Measurements from ENCODE around the gene INO80D.
"Not testable (repeated sequence)": the region's sequence is repeated elsewhere in the genome, so short reads cannot be mapped to it uniquely, and the experiment has no call there.

INO80D gene, protein sequence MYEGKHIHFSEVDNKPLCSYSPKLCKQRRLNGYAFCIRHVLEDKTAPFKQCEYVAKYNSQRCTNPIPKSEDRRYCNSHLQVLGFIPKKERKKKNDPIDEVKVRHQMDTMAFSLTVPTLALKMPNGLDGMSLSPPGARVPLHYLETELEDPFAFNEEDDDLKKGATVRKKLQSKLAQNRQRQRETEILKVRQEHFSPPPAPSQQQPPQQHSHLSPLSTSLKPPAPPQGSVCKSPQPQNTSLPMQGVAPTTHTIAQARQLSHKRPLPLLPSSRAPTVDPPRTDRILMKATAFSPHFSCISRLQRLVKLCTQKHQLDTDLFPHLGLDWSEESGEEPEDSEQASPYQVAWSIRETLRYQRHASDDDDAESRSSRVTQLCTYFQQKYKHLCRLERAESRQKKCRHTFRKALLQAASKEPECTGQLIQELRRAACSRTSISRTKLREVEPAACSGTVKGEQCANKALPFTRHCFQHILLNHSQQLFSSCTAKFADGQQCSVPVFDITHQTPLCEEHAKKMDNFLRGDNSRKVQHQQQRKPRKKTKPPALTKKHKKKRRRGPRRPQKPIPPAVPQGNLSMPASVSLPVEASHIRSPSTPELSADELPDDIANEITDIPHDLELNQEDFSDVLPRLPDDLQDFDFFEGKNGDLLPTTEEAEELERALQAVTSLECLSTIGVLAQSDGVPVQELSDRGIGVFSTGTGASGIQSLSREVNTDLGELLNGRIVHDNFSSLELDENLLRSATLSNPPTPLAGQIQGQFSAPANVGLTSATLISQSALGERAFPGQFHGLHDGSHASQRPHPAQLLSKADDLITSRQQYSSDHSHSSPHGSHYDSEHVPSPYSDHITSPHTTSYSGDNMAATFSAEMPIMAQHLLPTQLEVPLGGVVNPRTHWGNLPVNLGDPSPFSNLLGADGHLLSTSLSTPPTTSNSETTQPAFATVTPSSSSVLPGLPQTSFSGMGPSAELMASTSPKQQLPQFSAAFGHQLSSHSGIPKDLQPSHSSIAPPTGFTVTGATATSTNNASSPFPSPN

DNA sequence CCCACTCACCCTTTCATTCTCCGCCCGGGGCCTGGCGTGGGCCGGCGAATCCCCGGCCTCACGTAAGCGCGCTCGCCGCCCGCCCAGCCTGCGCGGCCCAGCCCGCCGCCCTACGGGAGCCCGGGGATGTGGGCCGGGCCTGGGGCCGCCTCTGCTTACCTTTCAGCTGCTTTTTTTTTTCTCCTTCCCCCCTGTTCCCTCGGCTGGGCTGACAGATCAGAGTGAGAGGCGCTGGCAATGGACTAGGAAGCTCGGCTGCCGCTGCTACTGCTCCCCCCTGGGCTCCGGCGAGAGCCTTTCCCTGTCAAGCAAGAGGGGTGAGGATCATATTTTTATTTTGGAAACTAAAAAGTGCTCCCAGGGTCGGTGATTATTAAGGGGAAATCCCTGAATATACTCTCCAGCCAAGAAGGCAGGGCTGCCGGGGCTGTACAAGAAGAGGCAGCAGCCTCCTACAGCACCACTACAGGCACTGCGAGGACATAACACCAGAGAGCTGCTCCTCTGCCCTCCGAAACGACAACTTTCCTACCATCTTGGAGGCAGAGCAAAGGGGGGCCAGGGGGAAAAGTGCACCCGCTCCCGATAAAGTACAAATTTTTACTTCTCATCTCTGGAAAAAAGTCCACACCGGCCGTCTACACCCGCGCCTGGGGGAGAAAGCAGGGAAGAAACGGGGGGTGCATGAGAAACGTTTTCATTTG lies at the start of gene INO80D:
Gene INO80D, minus strand, starts transcription at position 433 of the 704 bp plus-strand sequence. CDS start 23,158 bp downstream, outside the sequence.
- peak; percentile 54 for DNase-seq

DNA sequence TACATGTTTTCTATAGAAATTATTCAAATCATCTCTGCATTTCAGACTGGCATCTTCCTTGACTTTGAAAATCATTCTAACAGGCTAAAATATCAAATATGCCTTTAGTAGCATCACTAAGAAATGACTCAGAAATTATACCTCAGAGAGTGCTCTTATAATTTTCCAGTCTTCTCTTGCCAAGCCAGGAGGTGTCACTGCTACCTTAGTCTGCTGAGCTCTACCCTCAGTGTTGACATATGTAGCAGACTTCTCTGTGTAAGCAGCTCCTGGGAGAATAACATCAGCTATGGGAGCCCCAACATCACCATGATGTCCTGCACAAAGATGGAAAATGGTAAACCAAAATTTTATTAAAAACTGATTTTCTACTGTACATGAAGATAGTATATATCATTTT lies 41.7 kb upstream of the INO80D start:
- no peak for DNase-seq

DNA sequence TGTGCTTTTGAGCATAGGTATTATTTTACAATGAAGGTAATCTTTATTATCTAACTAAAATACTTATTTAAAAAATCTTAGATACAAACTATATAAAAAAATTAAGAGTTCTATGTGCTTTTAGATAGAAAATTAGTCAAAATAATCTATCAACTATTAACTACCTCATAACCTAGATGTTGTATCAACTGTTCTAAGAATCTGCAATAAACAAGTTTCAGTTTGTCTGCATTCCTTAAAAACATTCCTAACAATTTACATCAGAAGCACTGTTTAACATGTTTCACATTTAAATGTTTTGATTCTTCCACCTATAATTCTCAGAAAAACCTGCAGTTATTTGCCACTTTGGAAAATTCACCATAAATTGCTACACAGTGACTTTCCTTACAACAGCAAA lies 39.9 kb upstream of the INO80D start:
- DNase-seq = no peak

DNA sequence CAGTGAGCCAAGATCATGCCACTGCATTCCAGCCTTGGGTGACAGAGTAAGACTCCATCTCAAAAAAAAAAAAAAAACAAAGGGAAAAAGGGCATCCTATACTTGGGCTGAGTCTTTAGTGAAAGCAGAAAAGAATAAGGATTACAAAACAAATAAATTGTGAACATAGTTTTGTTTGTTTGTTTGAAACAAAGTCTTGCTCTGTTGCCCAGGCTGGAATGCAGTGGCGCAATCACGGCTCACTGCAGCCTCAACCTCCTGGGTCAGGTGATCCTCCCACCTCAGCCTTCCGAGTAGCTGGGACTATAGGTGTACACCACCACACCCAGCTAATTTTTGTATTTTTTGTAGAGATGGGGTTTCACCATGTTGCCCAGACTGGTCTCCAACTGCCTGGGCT lies 36.6 kb upstream of the INO80D start:
- not testable (repeated sequence) for DNase-seq

DNA sequence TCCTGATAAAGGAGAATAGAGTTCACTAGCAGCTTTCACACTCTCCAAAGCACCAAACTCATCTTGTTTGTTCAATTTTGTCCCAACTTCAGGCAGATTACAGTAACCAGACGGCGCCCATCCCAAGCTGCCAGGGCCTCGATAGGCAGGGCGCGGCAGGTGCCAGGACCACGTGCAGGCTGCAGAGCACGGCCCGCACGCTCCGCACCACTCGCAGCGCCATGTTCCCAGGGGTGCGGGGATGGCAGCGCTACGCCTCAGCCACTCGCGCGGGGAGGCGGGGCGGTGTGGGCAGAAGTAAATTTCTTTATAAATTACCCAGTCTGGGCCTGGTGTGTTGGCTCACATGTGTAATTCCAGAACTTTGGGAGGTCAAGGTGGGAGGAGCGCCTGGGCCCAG lies 30.3 kb upstream of the INO80D start:
- DNase-seq = no peak

DNA sequence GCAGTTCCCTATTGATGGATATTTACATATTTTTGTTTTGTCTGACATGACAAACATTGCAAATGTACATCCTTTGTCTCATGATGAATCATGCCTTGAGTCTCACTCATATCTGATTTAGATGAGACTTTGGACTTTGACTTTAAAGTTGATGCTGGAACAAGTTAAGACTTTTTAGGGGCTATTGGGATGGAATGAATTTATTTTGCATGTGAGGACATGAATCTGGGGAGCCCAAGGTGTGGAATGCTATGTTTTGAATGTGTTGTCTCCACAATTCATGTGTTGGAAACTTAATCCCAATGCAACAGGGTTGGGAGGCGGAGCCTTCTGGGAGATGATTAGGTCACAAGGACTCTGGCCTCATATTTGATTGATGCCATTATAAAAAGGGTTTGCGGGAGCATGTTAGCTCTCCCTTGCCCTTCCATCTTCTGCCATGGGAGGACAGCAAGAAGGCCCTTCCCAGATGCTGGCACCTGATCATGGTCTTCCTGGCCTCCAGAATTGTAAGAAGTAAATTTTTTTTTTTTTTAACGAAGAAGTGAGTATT lies 29.1 kb upstream of the INO80D start:
- DNase-seq = no peak

DNA sequence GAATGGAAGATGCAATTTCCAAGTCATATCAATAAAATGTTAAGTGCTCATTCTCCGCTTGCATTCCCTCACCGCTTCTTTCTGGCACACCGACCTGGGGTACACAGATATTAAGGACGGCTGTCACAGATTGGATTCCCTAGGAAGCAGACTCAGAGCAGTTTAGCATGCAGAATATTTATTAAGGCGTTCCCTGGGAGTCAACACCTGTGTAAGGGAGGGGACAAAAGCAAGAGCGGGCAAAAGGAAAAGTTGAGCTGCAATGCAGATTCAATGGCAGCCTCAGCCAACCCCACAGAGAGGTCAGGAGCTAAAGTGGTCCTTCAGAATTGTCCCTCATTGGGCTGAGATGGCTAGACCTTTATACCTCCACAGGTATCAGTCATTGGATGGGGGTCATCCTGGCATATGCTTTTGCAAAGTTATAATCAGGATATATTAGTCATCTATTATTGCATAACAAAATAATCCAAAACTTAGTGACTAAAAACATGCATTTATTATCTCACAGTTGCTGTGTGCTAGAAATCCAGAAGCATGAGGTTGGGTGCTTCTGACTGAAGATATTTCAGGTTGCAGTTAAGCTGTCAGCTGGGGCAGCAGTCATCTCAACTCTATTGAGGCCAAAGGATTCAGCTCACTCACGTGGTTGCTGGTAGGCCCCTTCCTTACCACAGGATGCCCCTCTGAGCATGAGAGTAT lies 27.0 kb upstream of the INO80D start:
- no peak for DNase-seq

DNA sequence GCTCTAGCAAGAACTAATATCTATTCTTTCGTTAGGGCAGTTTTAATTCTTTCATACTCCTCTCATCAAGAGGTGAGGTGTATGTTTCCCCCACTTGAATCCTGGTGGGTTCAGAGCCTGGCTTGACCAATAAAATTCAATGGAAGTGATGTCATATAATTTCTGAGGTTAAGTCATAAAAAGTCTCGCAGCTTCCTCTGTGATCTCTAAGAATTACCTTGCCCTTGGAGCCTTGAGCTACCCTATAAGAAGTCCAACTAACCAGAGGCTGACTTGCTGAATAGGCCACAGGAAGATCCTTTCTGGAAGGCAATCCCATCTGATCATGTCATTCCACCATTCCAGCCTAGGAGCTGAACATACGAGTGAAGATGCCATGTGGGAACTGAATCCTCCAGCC lies 26.1 kb upstream of the INO80D start:
- no peak for DNase-seq

DNA sequence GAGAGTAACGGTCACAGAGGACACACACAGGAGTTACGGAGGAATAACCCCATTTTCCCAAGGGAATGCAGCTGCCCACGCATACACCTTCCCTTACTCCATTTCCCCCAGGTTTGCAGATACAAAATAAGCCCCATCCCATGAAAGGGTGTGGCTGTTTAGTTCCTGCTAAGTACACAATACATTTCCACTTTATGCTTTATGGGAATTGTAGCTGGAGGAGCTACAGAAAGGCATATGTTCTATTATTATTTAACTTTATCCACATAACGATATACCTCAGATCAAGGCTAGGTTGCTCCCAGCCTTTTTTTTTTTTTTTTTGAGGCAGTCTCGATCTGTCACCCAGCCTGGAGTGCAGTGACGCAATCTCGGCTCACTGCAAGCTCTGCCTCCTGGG lies 22.7 kb upstream of the INO80D start:
- no peak for DNase-seq

DNA sequence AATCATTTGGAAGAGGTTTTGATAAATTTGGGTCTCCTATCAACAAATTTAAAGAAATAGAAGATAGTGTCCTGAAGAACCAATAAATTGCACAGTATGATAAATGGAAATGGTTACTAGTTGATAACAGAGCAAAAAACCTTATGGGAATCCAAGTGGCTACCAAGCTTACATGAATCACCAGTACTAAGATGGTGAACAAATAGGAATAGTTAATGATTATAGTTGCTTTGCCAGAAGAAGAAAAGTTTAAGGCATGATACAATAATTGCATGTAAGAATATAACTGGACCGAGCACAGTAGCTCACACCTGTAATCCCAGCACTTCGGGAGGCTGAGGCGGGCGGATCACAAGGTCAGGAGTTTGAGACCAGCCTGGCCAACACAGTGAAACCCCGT lies 19.6 kb upstream of the INO80D start:
- no peak for DNase-seq

DNA sequence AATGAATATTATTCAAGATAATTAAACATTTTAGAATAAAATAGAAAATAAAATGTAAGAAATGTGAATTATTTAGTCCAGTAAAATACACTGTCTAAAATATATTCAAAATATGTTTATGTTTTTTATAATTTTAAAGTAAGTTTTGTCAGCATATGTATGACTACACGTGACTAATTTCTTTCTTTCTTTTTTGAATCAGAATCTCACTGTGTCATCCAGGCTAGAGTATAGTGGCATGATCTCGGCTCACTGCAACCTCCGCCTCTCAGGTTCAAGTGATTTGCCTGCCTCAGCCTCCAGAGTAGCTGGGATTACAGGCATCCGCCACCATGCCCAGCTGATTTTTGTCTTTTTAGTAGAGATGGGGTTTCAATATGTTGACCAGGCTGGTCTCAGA lies 19.1 kb upstream of the INO80D start:
- no peak for DNase-seq

DNA sequence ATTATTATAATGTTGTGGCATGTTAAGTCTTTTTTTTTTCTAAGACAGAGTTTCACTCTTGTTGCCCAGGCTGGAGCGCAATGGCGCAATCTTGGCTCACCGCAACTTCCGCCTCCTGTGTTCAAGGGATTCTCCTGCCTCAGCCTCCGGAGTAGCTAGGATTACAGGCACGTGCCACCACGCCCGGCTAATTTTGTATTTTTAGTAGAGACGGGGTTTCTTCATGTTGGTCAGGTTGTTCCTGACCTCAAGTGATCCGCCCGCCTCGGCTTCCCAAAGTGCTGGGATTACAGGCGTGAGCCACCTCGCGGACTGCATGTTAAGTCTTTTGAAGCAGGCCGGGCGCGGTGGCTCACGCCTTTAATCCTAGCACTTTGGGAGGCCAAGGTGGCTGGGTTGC lies 12.9 kb upstream of the INO80D start:
- DNase-seq = not testable (repeated sequence)

DNA sequence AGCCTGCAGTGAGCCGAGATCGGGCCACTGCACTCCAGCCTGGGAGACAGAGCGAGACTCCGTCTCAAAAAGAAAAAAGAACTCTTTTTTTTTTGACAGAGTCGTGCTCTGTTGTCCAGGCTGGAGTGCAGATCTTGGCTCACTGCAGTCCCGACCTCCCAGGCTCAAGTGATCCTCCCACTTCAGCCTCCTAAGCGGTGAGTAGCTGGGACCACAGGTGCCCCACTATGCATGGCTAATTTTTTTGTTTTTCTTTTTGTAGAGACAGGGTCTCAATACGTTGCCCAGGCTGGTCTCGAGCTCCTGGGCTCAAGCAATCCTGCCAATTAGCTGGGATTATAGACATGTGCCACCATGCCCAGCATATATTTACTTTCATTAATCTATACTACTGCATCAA lies 12.5 kb upstream of the INO80D start:
- DNase-seq = no peak

DNA sequence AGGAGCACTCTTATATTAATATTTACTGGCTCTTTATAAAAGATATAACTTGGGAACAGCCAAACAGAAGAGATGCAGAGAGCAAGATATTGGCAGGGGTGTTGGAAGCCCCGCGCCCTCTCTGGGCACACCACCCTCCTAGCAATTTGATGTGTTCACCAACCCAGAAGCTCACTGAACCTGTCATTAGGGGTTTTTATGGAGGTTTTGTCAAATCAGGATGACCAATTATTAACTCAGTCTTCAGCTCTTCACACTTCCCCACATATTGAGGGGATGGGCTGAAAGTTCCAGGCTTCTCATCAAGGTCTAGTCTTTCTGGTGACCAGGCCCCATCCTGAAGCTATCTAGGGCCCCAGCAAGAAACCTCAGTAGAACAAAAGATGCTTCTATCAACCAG lies 10.9 kb upstream of the INO80D start:
- no peak for DNase-seq

DNA sequence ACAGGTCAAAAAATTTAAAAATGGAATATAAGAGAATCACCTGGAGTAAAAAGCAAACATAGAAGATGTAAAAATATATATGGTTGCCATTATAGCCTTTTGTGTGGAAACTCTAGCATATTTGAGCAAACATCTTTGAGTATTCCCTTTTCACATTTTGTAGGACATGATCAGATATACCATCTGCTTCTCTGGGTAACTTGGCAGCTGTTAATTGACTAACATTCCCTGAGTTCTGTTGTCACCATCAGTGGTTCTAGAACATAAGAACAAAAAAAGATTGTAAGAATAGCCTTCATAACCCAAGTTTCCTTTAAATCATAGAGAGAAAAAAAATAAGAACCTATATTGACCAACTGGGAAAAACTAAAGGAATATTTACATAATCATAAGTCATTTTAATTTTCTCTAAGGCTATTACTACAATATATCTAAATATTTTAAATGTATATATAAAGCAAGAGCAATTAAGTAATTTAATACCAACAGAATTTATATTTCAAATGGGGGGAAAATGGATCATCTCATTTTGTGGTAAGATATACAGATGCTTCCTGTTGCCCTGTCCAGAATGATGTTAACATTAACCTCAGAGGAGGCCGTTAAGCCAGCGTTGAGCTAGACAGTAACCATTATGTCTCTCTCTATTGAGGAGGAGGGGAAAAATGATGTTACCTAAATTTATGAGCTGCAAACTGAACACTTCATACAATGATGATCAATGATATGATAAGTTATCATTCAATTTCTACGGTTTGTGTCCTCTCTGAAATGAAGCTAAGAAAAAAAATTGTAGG lies 9.8 kb upstream of the INO80D start:
- no peak for DNase-seq

DNA sequence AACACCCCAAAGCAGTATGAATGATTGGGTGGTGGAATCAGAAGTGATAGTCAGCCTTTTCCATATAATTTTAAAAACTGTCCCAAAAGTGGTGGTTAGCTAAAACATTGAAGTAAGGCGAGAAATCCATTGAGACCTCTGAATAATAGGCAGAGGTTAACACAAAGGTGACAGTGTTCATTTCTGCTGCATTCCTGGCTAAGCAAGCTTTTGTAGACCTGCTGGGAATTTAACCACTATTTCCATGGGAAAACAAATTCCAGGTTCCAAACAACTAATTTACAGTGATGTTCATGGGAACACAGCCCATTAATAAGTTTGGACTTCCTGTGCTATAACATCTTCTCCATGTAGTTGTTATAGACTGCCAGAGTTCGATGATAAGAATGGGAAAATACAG lies 6.3 kb upstream of the INO80D start:
- no peak for DNase-seq

DNA sequence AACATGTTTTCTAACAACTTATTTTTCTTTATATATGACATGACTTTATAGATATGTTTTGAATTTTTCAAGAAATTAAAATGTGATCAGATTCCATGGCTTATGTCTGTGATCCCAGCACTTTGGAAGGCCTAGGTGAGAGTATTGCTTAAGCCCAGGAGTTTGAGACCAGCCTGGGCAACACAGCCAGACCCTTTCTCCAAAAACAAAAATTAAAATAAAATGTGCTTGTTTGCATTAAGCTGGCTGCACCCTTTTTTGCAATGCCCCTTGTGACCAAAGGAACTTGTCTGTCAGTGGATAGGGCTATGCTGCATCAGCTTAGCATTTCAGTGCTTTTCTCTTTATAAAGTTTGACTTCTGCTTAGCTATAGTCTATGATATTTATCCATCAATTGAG lies 2.3 kb upstream of the INO80D start:
- no peak for DNase-seq

DNA sequence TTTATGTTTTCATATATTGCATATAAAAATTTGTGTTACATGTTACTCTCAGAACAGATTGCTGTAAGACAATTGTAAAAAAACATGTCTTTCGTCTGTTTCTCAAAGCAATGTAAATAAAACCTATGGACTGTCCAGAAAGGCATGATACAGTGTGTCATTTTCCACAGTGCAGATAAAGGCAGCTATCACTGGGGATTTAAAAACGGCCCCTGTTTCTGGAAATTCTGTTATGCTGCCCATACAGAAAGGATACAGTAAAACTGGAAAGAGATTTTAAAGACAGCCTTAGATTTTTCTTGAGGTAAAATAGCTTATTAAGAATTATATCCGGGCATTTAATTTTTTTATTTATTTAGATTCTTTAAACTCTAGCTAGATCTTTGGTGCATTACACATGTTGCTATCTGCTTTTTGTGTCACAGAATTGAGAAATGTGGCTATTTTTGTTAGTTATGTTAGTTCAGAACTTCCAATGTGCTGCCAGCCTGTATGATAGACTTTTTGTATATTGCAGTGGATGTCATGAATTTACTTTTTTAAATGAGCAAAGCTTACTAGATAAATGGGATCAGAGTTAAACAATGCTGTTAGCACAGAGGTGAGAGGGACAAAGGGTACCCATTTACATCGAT lies 859 bp upstream of the INO80D start:
- DNase-seq = no peak

DNA sequence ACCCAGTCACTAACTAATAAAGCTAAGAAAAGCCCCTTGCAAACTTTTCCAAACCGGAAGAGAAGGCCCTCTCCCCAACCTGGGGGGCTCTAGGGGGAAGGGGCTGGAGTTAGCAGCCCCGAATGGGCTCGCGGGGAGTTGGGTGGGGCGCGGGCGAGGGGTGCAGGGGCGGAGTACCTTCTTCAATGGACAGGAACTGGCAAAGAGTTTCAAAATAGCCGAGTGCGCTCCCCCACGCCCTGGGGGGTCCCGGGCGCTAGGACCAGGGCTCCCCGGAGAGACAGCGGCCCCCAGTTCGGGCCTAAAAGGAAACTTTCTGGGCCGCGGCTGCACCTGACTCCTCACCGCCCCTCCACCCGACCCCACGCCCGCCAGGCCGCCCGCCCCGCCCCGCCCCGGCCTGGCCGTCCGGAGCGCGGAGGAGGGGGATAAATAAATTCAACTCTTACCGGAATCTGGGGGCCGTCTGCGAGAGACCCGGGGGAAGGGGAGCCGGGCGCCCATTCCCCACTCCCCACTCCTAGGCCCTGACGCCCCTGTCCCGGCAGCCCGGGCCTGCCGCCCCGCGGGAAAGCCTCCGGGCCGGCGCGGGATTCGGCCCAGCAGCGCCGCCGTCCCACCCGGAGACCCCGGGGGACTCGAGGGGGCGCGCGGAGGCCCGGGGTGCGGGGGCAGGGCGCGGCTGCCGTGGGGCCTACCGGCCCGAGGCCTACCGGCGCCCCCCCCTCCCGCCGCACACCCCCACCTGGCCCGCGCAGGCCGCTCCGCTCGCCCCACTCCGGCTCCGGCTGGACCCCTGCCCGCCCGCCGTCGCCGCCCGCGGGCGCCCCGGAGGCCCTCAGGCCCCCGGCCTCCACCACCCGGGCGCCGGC lies 868 bp downstream of the INO80D start:
- peak; percentile 1 for DNase-seq

DNA sequence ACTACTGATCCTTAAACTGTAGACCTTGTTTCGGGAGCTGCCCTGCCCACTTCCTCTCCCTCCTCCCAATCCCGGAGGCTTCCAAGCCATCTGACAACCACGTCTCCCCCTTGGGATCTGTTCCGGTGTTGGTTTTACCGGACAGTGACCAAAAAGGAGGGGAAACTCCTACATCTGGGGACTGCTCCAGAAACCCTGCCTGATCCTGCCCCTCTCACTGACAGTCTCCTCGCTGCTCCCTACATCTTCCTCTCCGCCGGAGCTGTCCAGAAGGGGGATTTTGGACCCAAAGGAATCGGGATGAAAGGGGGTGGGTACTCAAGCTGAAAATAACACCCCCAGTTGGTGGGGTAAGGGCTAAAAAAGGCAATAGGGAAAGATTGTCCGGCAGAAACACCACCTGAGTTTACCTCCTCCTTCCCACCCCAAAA lies 1.5 kb downstream of the INO80D start:
- peak; percentile 39 for DNase-seq

Data from NCI-H226 (cell line).